H54 (cell line): Measurements from ENCODE around the gene RAB6A.
A peak's percentile ranks its signal among the peaks of the same experiment; 100 is the strongest.
"Not testable (repeated sequence)": the region's sequence is repeated elsewhere in the genome, so short reads cannot be mapped to it uniquely, and the experiment has no call there.

Experiments used
- DNase-seq: peaks from one replicate; pipeline ENCODE4 v3.0.0; 2011; ENCODE audit warnings: low spot score, mixed read lengths; ENCODE audit not compliant: insufficient read length
- FAIRE-seq: peaks from 3 replicates; lab custom pipeline; 2011; peaks lifted over from hg19 to GRCh38; lab: Jason Lieb, UNC
- POLR2A ChIP-seq: IDR thresholded peaks from 2 replicates; pipeline ENCODE4 v1.6.1; 2011; ENCODE audit warnings: low read depth, mild to moderate bottlenecking, low read length

Gene RAB6A

GRCh38 chr11:73728000-73728399 lies 32.9 kb downstream of the RAB6A start:
- no peak for FAIRE-seq
- TF ChIP-seq POLR2A, result no peak
- DNase-seq, result no peak

GRCh38 chr11:73726825-73727224 lies 34.0 kb downstream of the RAB6A start:
- no peak for DNase-seq
- no peak for FAIRE-seq
- TF ChIP-seq POLR2A, result no peak

- DNase-seq, result no peak
- FAIRE-seq, result no peak
- no peak for TF ChIP-seq POLR2A
Measured at GRCh38 chr11:73717136-73717535, 43.7 kb downstream of the RAB6A start.

- DNase-seq, result no peak
- no peak for TF ChIP-seq POLR2A
Measured at GRCh38 chr11:73716153-73717056, 44.5 kb downstream of the RAB6A start.

GRCh38 chr11:73715541-73715940 lies 45.3 kb downstream of the RAB6A start:
- no peak for TF ChIP-seq POLR2A
- FAIRE-seq (no peak), DNase-seq (no peak)

More at GRCh38 chr11:73716153-73717056, 44.5 kb downstream of the RAB6A start:
- peak; percentile 75 for FAIRE-seq

- DNase-seq (no peak), FAIRE-seq (no peak)
- no peak for TF ChIP-seq POLR2A
Measured at GRCh38 chr11:73710964-73711363, 49.9 kb downstream of the RAB6A start.

GRCh38 chr11:73705053-73705452 lies 55.8 kb downstream of the RAB6A start:
- DNase-seq (no peak), FAIRE-seq (no peak)
- TF ChIP-seq POLR2A, result no peak

- FAIRE-seq, result no peak
- TF ChIP-seq POLR2A, result no peak
Measured at GRCh38 chr11:73693899-73694525, 66.9 kb downstream of the RAB6A start.

GRCh38 chr11:73680687-73681086 lies 80.2 kb downstream of the RAB6A start:
- no peak for DNase-seq
- TF ChIP-seq POLR2A, result no peak
- no peak for FAIRE-seq

More at GRCh38 chr11:73693899-73694525, 66.9 kb downstream of the RAB6A start:
- no peak for DNase-seq

- not testable (repeated sequence) for FAIRE-seq, DNase-seq
Measured at GRCh38 chr11:73676552-73676951, 84.3 kb downstream of the RAB6A start.

GRCh38 chr11:73671701-73672100 lies 89.2 kb downstream of the RAB6A start:
- no peak for TF ChIP-seq POLR2A
- DNase-seq (no peak), FAIRE-seq (no peak)

- no peak for TF ChIP-seq POLR2A
- DNase-seq (no peak), FAIRE-seq (no peak)
Measured at GRCh38 chr11:73670808-73671207, 90.1 kb downstream of the RAB6A start.

- DNase-seq (no peak), FAIRE-seq (no peak)
- TF ChIP-seq POLR2A, result no peak
Measured at GRCh38 chr11:73667891-73668290, 93.0 kb downstream of the RAB6A start.

- TF ChIP-seq POLR2A, result no peak
- DNase-seq (no peak), FAIRE-seq (no peak)
Measured at GRCh38 chr11:73664877-73665276, 96.0 kb downstream of the RAB6A start.
